K562 (cell line): ENCODE results near the gene MEX3A. TPM values are rescaled to one million over a fixed set of nuclear protein-coding genes. Genes with fewer than 3 reads are reported as not detected.

Experiments used
- ATAC-seq: fragments of 200-7000 bp; cut with Tn5 transposase; 3 replicates; pipeline ENCODE4 v1.9.1; 2020; ENCODE audit warnings: moderate library complexity
- BruUV-seq: library from RNA; stranded (reverse); fragments of 400-500 nt; replicated peaks from 2 replicates; lab custom pipeline; 2021; lab: Mats Ljungman, UMichigan
- CTCF ChIA-PET: fragments of 300-600 bp; formaldehyde crosslinking; extraction: SDS; loops from one replicate; lab custom pipeline; 2021; ENCODE audit warnings: low intra/inter-chr PET ratio; lab: Yijun Ruan, JAX
- POLR2A ChIA-PET: fragments of 300-600, 350-650 bp; sonication (Branson Sonifier 250); formaldehyde crosslinking; extraction: SDS; loops from one replicate; lab custom pipeline; 2021; ENCODE audit warnings: antibody characterized with exemption, inconsistent platforms; lab: Yijun Ruan, JAX
- DNase-seq, 4 experiments: peaks; one replicate each; pipeline versions ENCODE4 v3.0.0 to v3.0.0-alpha.2; 2011 to 2018; ENCODE audit warnings: low spot score in 3 of 4, mixed read lengths in 3 of 4; ENCODE audit errors: extremely low read depth in 1 of 4
- FAIRE-seq: peaks from 2 replicates; lab custom pipeline; 2011; peaks lifted over from hg19 to GRCh38; lab: Jason Lieb, UNC
- H2AFZ ChIP-seq: 2 replicates; pipeline ENCODE4 v1.6.0; 2011; ENCODE audit warnings: low read depth, low read length, control low read depth, inconsistent platforms
- H3K27ac ChIP-seq: fragments of 200-600 bp; 3 replicates; pipeline ENCODE4 v1.8.0; 2011; ENCODE audit warnings: low read depth, mild to moderate bottlenecking, control low read depth, inconsistent platforms, low read length, moderate library complexity, mixed read lengths; ENCODE audit errors: extremely low read depth
- H3K27me3 ChIP-seq, 2 experiments: fragments of 300-600 bp in 1 of 2; 2 replicates in 1 of 2; 3 replicates in 1 of 2; pipeline versions ENCODE4 v1.6.0 to v1.8.0; 2011; ENCODE audit warnings: inconsistent platforms in 2 of 2, low read length in 2 of 2, mild to moderate bottlenecking in 1 of 2, mixed read lengths in 1 of 2, moderate library complexity in 1 of 2; ENCODE audit not compliant: control insufficient read depth in 2 of 2, insufficient read depth in 2 of 2
- H3K36me3 ChIP-seq: fragments of 300-600 bp; 3 replicates; pipeline ENCODE4 v1.8.0; 2011; ENCODE audit warnings: mild to moderate bottlenecking, low read length, inconsistent platforms; ENCODE audit not compliant: control insufficient read depth, insufficient read depth
- H3K4me1 ChIP-seq, 2 experiments: fragments of 200-600 bp in 1 of 2; replicated peaks in 1 of 2; 2 replicates in 1 of 2; 3 replicates in 1 of 2; pipeline versions ENCODE4 v1.5.1 to v1.8.0; 2011; ENCODE audit warnings: inconsistent platforms in 2 of 2, low read length in 2 of 2, mild to moderate bottlenecking in 1 of 2, mixed read lengths in 1 of 2, moderate library complexity in 1 of 2; ENCODE audit not compliant: control insufficient read depth in 2 of 2, insufficient read depth in 2 of 2
- H3K4me2 ChIP-seq: 2 replicates; pipeline ENCODE4 v1.6.1; 2011; ENCODE audit warnings: low read length, control low read depth, inconsistent platforms, mixed read lengths; ENCODE audit not compliant: insufficient read depth
- H3K4me3 ChIP-seq: fragments of 200-600 bp; sonication (generic), shearing (Covaris generic); 2 replicates; pipeline ENCODE4 v1.5.1; 2016; ENCODE audit warnings: control low read depth, inconsistent platforms
- H3K79me2 ChIP-seq: fragments of 200-600 bp; 3 replicates; pipeline ENCODE4 v1.8.0; 2011; ENCODE audit warnings: low read length, inconsistent platforms; ENCODE audit not compliant: control insufficient read depth, insufficient read depth
- H3K9ac ChIP-seq, 2 experiments: 2 replicates each; pipeline versions ENCODE4 v1.6.0 to v1.6.1; 2011; ENCODE audit warnings: low read depth in 2 of 2, low read length in 2 of 2, control low read depth in 1 of 2, inconsistent platforms in 1 of 2, mild to moderate bottlenecking in 1 of 2, mixed read lengths in 1 of 2; ENCODE audit not compliant: insufficient read depth in 1 of 2
- H3K9me1 ChIP-seq: one replicate; pipeline ENCODE4 v1.6.0; 2011; ENCODE audit warnings: inconsistent platforms, mild to moderate bottlenecking, low read length, moderate library complexity; ENCODE audit not compliant: control insufficient read depth, insufficient read depth
- H3K9me3 ChIP-seq: replicated peaks from 2 replicates; pipeline ENCODE4 v1.5.1; 2011; ENCODE audit warnings: low read depth, low read length, inconsistent platforms; ENCODE audit not compliant: control insufficient read depth, insufficient read depth
- H4K20me1 ChIP-seq: replicated peaks from 2 replicates; pipeline ENCODE4 v1.6.1; 2011; ENCODE audit warnings: low read length, inconsistent platforms, mixed read lengths; ENCODE audit not compliant: control insufficient read depth, insufficient read depth
- JUND ChIP-seq, 2 experiments: IDR thresholded peaks; 2 replicates in 1 of 2; 3 replicates in 1 of 2; pipeline ENCODE4 v1.6.1; 2011; ENCODE audit warnings: borderline replicate concordance in 2 of 2, low read depth in 2 of 2, low read length in 2 of 2, improper control_type of control experiment in 1 of 2, missing biosample characterization in 1 of 2, missing genetic modification characterization in 1 of 2, missing genetic modification reagents in 1 of 2
- KLF16 ChIP-seq: IDR thresholded peaks from 2 replicates; pipeline ENCODE4 v1.6.1; 2016; ENCODE audit warnings: antibody characterized with exemption
- WGBS: fragments of 100-300 bp; shearing (Covaris generic); methylation state at CpG from one replicate; pipeline ENCODE4 v1.1.6; 2016; ENCODE audit warnings: low coverage, mixed read lengths; ENCODE audit not compliant: insufficient coverage; ENCODE audit errors: missing lambda C conversion rate; 5-methylcytosine and 5-hydroxymethylcytosine counted together
- in situ Hi-C: fragments of 300-500 bp; cut with MboI; formaldehyde crosslinking; loops from 4 replicates; pipeline ENCODE4 v1.15.0; 2018; ENCODE audit warnings: inconsistent platforms, mixed read lengths
- intact Hi-C: fragments of 100-400 bp; cut with micrococcal nuclease; formaldehyde crosslinking; loops from 2 replicates; pipeline ENCODE4 v1.14.2; 2022
- polyA plus RNA-seq, 8 experiments: library from polyadenylated mRNA; depleted of rRNA in 4 of 8; stranded (reverse) in 5 of 8; unstranded in 3 of 8; fragments of >200 nt; fragmentation: Nextera tagmentation in 2 of 8; fragmentation: Illumina TruSeq in 1 of 8; extraction: Ambion mirVana in 2 of 8; extraction: Trizol in 1 of 8; gene quantifications; 2 replicates each; pipeline versions ENCODE4 v1.2.1 to v1.2.3, GENCODE V29; 2011 to 2014; ENCODE audit warnings: inconsistent platforms in 1 of 8, missing spikeins in 1 of 8
- total RNA-seq, 7 experiments: library from RNA; depleted of rRNA in 6 of 7; stranded (reverse); fragments of >200 nt in 6 of 7; fragmentation: Illumina TruSeq in 2 of 7; extraction: Trizol in 2 of 7; gene quantifications; 2 replicates each; pipeline versions ENCODE4 v1.2.1 to v1.2.3, GENCODE V29; 2011 to 2021; ENCODE audit warnings: low replicate concordance in 1 of 7
- TF ChIP-seq, protein P1 (sequence below), 2 experiments: fragments of 450-650 bp; formaldehyde crosslinking in 1 of 2; IDR thresholded peaks; 2 replicates each; pipeline versions ENCODE4 v1.4.0 to v1.6.1; 2014 to 2020; ENCODE audit warnings: mild to moderate bottlenecking in 2 of 2, borderline replicate concordance in 1 of 2, low read depth in 1 of 2
- TF ChIP-seq, protein P2 (sequence below): sonication (generic); formaldehyde crosslinking; IDR thresholded peaks from 2 replicates; pipeline ENCODE4 v1.8.0; 2022; ENCODE audit warnings: missing genetic modification reagents, mild to moderate bottlenecking, moderate library complexity, borderline replicate concordance
- TF ChIP-seq, protein P3 (sequence below), 2 experiments: IDR thresholded peaks; 2 replicates each; pipeline ENCODE4 v1.6.1; 2012; ENCODE audit warnings: improper control_type of control experiment in 2 of 2, low read depth in 2 of 2, low read length in 2 of 2, borderline replicate concordance in 1 of 2
- TF ChIP-seq, protein P4 (sequence below): sonication (generic); formaldehyde crosslinking; IDR thresholded peaks from 2 replicates; pipeline ENCODE4 v1.8.1; 2022; ENCODE audit warnings: missing genetic modification reagents

MEX3A gene
- total and polyA plus RNA-seq, 9 of the 15 experiments (the other 6 are each of a cell fraction or from before 2014, with no cell fraction given) = 0.36 to 13.7 (median 5.2) TPM

DNA sequence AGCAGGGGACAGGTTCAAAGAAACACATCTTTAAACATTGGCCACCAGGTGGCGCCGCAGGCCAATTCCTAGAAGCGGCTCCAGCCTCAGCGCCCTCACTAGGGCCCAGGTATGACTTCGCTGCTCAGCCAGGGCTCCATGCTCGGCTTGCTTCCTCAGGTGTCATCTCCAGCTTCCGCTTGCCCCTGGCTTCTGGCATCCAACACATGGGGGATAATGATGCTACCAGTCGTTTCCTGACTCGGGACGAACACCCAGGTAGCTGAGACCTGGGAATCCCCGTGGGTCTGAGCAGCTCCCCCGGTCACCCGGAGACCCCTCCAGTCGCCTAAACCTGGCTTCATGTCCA lies 8.5 kb upstream of the MEX3A start:
- no TSS peak for BruUV-seq
- DNase-seq (peak; percentile 79 to 92 (median 82)), ATAC-seq (peak; percentile 99), FAIRE-seq (peak; percentile 88)
- ChIA-PET CTCF (interaction anchor here (1.0 to 3.2 kb wide), 6 partner anchors 26 to 355 kb away, joined by 3 to 51 read pairs (median 6); no protein-coding TSS in a partner anchor), POLR2A (interaction anchor here (1.0 to 1.6 kb wide), 2 partner anchors 32 to 39 kb away, joined by 4 to 6 read pairs; no protein-coding TSS in a partner anchor)
- H3K36me3 ChIP-seq = no peaks in the 10 kb centered on the region
- no peak overlapping the region for H3K4me2 ChIP-seq
- in situ Hi-C loops = loop anchor here (5.0 kb wide), 2 partner anchors 41 to 131 kb away; no protein-coding TSS in a partner anchor
- intact Hi-C loops = loop anchor here (1.0 to 10.0 kb wide), 2 partner anchors 39 to 354 kb away; no protein-coding TSS in a partner anchor
- H3K4me3 ChIP-seq = no peak overlapping the region
- no peak overlapping the region for H2AFZ ChIP-seq
- peaks cover 0 to 8% of the 10 kb centered on the region in 2 experiments; a peak in 2 of 5 replicates for H3K4me1 ChIP-seq
- WGBS = 42% methylated on average over 14 of the region's 14 CpGs
- H3K27ac ChIP-seq = no peak overlapping the region
- 0 out of 2 replicates have a peak, but pooled peaks cover 2% of the 10 kb centered on the region for H3K9me3 ChIP-seq
- 0 out of 4 replicates have a peak overlapping the region, but pooled peaks of 1 of the 2 experiments have one; percentile 3 for H3K9ac ChIP-seq
- no peaks in the 10 kb centered on the region for H3K79me2 ChIP-seq
- no peaks in the 10 kb centered on the region for H3K27me3 ChIP-seq
- H4K20me1 ChIP-seq = no peaks in the 10 kb centered on the region
- H3K9me1 ChIP-seq = no peaks in the 10 kb centered on the region
- TF ChIP-seq, protein P1, sequence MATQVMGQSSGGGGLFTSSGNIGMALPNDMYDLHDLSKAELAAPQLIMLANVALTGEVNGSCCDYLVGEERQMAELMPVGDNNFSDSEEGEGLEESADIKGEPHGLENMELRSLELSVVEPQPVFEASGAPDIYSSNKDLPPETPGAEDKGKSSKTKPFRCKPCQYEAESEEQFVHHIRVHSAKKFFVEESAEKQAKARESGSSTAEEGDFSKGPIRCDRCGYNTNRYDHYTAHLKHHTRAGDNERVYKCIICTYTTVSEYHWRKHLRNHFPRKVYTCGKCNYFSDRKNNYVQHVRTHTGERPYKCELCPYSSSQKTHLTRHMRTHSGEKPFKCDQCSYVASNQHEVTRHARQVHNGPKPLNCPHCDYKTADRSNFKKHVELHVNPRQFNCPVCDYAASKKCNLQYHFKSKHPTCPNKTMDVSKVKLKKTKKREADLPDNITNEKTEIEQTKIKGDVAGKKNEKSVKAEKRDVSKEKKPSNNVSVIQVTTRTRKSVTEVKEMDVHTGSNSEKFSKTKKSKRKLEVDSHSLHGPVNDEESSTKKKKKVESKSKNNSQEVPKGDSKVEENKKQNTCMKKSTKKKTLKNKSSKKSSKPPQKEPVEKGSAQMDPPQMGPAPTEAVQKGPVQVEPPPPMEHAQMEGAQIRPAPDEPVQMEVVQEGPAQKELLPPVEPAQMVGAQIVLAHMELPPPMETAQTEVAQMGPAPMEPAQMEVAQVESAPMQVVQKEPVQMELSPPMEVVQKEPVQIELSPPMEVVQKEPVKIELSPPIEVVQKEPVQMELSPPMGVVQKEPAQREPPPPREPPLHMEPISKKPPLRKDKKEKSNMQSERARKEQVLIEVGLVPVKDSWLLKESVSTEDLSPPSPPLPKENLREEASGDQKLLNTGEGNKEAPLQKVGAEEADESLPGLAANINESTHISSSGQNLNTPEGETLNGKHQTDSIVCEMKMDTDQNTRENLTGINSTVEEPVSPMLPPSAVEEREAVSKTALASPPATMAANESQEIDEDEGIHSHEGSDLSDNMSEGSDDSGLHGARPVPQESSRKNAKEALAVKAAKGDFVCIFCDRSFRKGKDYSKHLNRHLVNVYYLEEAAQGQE (IDR thresholded peaks at IDR 0.05; ENCODE audit: borderline replicate concordance) = peak; percentile 83
- TF ChIP-seq, protein P1 (CRISPR knock-in tag; IDR thresholded peaks at IDR 0.05; ENCODE audit: low read depth) = no peak
- peak; percentile 49; the same call in 1 of the 2 replicates for TF ChIP-seq KLF16
- TF ChIP-seq JUND (IDR thresholded peaks at IDR 0.05; ENCODE audit: borderline replicate concordance, low read depth, low read length) = 0 out of 2 replicates have a peak, but pooled peaks have one; percentile 28
- TF ChIP-seq JUND (tag; IDR thresholded peaks at IDR 0.05; ENCODE audit: borderline replicate concordance, low read depth, low read length) = no peak; the same call in 2 of the 3 replicates
- TF ChIP-seq, protein P2, sequence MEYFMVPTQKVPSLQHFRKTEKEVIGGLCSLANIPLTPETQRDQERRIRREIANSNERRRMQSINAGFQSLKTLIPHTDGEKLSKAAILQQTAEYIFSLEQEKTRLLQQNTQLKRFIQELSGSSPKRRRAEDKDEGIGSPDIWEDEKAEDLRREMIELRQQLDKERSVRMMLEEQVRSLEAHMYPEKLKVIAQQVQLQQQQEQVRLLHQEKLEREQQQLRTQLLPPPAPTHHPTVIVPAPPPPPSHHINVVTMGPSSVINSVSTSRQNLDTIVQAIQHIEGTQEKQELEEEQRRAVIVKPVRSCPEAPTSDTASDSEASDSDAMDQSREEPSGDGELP (CRISPR knock-in tag) = peak; percentile 58; the same call in 1 of the 2 replicates
- TF ChIP-seq, protein P3, sequence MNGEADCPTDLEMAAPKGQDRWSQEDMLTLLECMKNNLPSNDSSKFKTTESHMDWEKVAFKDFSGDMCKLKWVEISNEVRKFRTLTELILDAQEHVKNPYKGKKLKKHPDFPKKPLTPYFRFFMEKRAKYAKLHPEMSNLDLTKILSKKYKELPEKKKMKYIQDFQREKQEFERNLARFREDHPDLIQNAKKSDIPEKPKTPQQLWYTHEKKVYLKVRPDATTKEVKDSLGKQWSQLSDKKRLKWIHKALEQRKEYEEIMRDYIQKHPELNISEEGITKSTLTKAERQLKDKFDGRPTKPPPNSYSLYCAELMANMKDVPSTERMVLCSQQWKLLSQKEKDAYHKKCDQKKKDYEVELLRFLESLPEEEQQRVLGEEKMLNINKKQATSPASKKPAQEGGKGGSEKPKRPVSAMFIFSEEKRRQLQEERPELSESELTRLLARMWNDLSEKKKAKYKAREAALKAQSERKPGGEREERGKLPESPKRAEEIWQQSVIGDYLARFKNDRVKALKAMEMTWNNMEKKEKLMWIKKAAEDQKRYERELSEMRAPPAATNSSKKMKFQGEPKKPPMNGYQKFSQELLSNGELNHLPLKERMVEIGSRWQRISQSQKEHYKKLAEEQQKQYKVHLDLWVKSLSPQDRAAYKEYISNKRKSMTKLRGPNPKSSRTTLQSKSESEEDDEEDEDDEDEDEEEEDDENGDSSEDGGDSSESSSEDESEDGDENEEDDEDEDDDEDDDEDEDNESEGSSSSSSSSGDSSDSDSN (IDR thresholded peaks at IDR 0.05; ENCODE audit: borderline replicate concordance in 1 of 2, low read depth in 2 of 2, low read length in 2 of 2) = 0 out of 4 replicates have a peak, but pooled peaks of 1 of the 2 experiments have one; percentile 32
- TF ChIP-seq, protein P4, sequence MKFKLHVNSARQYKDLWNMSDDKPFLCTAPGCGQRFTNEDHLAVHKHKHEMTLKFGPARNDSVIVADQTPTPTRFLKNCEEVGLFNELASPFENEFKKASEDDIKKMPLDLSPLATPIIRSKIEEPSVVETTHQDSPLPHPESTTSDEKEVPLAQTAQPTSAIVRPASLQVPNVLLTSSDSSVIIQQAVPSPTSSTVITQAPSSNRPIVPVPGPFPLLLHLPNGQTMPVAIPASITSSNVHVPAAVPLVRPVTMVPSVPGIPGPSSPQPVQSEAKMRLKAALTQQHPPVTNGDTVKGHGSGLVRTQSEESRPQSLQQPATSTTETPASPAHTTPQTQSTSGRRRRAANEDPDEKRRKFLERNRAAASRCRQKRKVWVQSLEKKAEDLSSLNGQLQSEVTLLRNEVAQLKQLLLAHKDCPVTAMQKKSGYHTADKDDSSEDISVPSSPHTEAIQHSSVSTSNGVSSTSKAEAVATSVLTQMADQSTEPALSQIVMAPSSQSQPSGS (CRISPR knock-in tag) = no peak
